Neural progenitor cell (in vitro differentiated cells): ENCODE measurements around the gene CDK5RAP2. TPM values are rescaled to one million over a fixed set of nuclear protein-coding genes. Genes with fewer than 3 reads are reported as not detected.

ENCODE experiments used
- DNase-seq: peaks from one replicate; pipeline ENCODE4 v3.0.0-alpha.2; 2016; ENCODE audit warnings: low spot score
- H2AFZ ChIP-seq: fragments of 200-600 bp; sonication (generic); replicated peaks from 2 replicates; pipeline ENCODE4 v1.6.1; 2016; ENCODE audit warnings: antibody characterized with exemption
- H3F3A ChIP-seq: fragments of 200-600 bp; sonication (generic); 2 replicates; pipeline ENCODE4 v1.6.1; 2016; ENCODE audit warnings: antibody characterized with exemption, low read depth
- H3K27ac ChIP-seq: fragments of 200-600 bp; sonication (generic); 2 replicates; pipeline ENCODE4 v1.5.1; 2016; ENCODE audit warnings: mild to moderate bottlenecking
- H3K27me3 ChIP-seq: fragments of 200-600 bp; sonication (generic); 2 replicates; pipeline ENCODE4 v1.6.1; 2016; ENCODE audit warnings: mild to moderate bottlenecking, moderate library complexity
- H3K36me3 ChIP-seq: fragments of 200-600 bp; sonication (generic); 2 replicates; pipeline ENCODE4 v1.5.1; 2016
- H3K4me1 ChIP-seq: fragments of 200-600 bp; sonication (generic); 2 replicates; pipeline ENCODE4 v1.6.1; 2016; ENCODE audit warnings: mixed run types
- H3K4me2 ChIP-seq: fragments of 200-600 bp; sonication (generic); 2 replicates; pipeline ENCODE4 v1.6.1; 2016
- H3K4me3 ChIP-seq: fragments of 200-600 bp; sonication (generic); 2 replicates; pipeline ENCODE4 v1.5.1; 2016
- H3K79me2 ChIP-seq: fragments of 200-600 bp; sonication (generic); 2 replicates; pipeline ENCODE4 v1.6.1; 2016; ENCODE audit warnings: low read depth
- H3K9ac ChIP-seq: fragments of 200-600 bp; sonication (generic); 2 replicates; pipeline ENCODE4 v1.6.1; 2016
- H3K9me3 ChIP-seq: fragments of 200-600 bp; sonication (generic); 2 replicates; pipeline ENCODE4 v1.5.1; 2016; ENCODE audit warnings: low read depth
- H4K20me1 ChIP-seq: fragments of 200-600 bp; sonication (generic); 2 replicates; pipeline ENCODE4 v1.6.1; 2016; ENCODE audit warnings: low read depth
- H3K27ac Mint-ChIP-seq: 3 replicates; pipeline ENCODE4 v1.8.0; 2021; ENCODE audit warnings: mixed read lengths
- H3K27me3 Mint-ChIP-seq: 2 replicates; pipeline ENCODE4 v1.8.0; 2022; ENCODE audit warnings: low read depth, mild to moderate bottlenecking, inconsistent platforms, moderate library complexity, mixed read lengths; ENCODE audit not compliant: insufficient read depth
- H3K36me3 Mint-ChIP-seq: 3 replicates; pipeline ENCODE4 v1.8.0; 2021; ENCODE audit warnings: mixed read lengths
- H3K4me1 Mint-ChIP-seq: 3 replicates; pipeline ENCODE4 v1.8.0; 2021; ENCODE audit warnings: mixed read lengths
- H3K4me3 Mint-ChIP-seq: 3 replicates; pipeline ENCODE4 v1.8.0; 2021; ENCODE audit warnings: mild to moderate bottlenecking, moderate library complexity, mixed read lengths
- H3K9me3 Mint-ChIP-seq: 3 replicates; pipeline ENCODE4 v1.8.0; 2020; ENCODE audit warnings: mixed read lengths
- CTCF ChIP-seq: fragments of 200-600 bp; sonication (generic); IDR thresholded peaks from 2 replicates; pipeline ENCODE4 v1.5.1; 2017; ENCODE audit warnings: antibody characterized with exemption, mild to moderate bottlenecking
- EZH2 ChIP-seq: fragments of 200-600 bp; sonication (generic); IDR thresholded peaks from 2 replicates; pipeline ENCODE4 v1.6.1; 2017; ENCODE audit warnings: antibody characterized with exemption, mild to moderate bottlenecking, moderate library complexity
- EZH2phosphoT487 ChIP-seq: fragments of 200-600 bp; sonication (generic); IDR thresholded peaks from 2 replicates; pipeline ENCODE4 v1.6.1; 2017; ENCODE audit warnings: antibody characterized with exemption
- total RNA-seq: library from RNA; depleted of rRNA; stranded (reverse); fragments of >200 nt; gene quantifications from 2 replicates; pipeline ENCODE4 v1.2.3, GENCODE V29; 2015; ENCODE audit warnings: low replicate concordance

Gene CDK5RAP2
- total RNA-seq, 1 donor from 2014 or later, result 62.5 TPM

DNA sequence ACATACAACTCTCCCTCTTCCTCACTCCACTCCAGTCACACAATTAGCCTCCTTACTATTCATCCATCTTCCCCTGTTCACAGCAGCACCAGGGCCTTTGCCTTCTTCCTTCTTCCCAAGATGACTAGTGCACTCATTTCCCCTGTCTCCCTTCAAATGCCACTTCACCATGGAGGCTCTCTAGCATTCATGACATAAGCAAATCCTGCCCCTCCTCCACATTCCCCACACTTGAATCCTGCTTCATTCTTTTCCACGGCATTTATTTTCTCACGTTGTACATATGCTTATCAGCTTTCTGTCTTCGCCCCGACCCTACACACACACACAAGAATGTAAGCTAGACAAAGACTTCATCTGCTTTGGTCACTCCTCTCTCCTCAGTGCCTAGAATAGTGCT lies 133.3 kb downstream of the CDK5RAP2 start:
- Histone ChIP-seq H3K9ac (no peak overlapping the region), H3K79me2 (no peaks in the 10 kb centered on the region), H3K27me3 (no peaks in the 10 kb centered on the region), H2AFZ (no peak overlapping the region), H3K4me1 (no peaks in the 10 kb centered on the region), H3K4me3 (no peak overlapping the region), H3F3A (no peaks in the 10 kb centered on the region), H4K20me1 (no peaks in the 10 kb centered on the region), H3K9me3 (no peaks in the 10 kb centered on the region), H3K36me3 (no peaks in the 10 kb centered on the region), H3K4me2 (no peak overlapping the region), H3K27ac (no peak overlapping the region)
- no peak for TF ChIP-seq CTCF
- H3K4me1 Mint-ChIP-seq, result no peaks in the 10 kb centered on the region
- H3K4me3 Mint-ChIP-seq, result no peak overlapping the region
- no peaks in the 10 kb centered on the region for H3K9me3 Mint-ChIP-seq
- peaks cover 3% of the 10 kb centered on the region for H3K27me3 Mint-ChIP-seq
- peaks cover 26% of the 10 kb centered on the region for H3K36me3 Mint-ChIP-seq
- no peak overlapping the region for H3K27ac Mint-ChIP-seq
- no peak for DNase-seq

GRCh38 chr9:120443976-120444375 lies 136.0 kb downstream of the CDK5RAP2 start:
- H4K20me1 ChIP-seq, result no peaks in the 10 kb centered on the region
- TF ChIP-seq CTCF (no peak), EZH2phosphoT487 (no peak), EZH2 (no peak)
- no peaks in the 10 kb centered on the region for H3K79me2 ChIP-seq
- H3K4me1 ChIP-seq, result no peaks in the 10 kb centered on the region
- H3K9me3 Mint-ChIP-seq, result no peaks in the 10 kb centered on the region
- no peak overlapping the region for H3K4me3 Mint-ChIP-seq
- no peaks in the 10 kb centered on the region for H3F3A ChIP-seq
- no peaks in the 10 kb centered on the region for H3K27me3 ChIP-seq
- peaks cover 3% of the 10 kb centered on the region for H3K27me3 Mint-ChIP-seq
- H3K9me3 ChIP-seq, result no peaks in the 10 kb centered on the region
- DNase-seq, result no peak
- no peak overlapping the region for H2AFZ ChIP-seq
- H3K4me2 ChIP-seq, result no peak overlapping the region
- peaks cover 35% of the 10 kb centered on the region for H3K36me3 Mint-ChIP-seq
- no peak overlapping the region for H3K27ac ChIP-seq
- no peaks in the 10 kb centered on the region for H3K4me1 Mint-ChIP-seq
- H3K36me3 ChIP-seq, result no peaks in the 10 kb centered on the region
- H3K27ac Mint-ChIP-seq, result no peak overlapping the region
- H3K9ac ChIP-seq, result no peak overlapping the region
- H3K4me3 ChIP-seq, result no peak overlapping the region

- H3K4me1 Mint-ChIP-seq, result no peaks in the 10 kb centered on the region
- H3K36me3 ChIP-seq, result no peaks in the 10 kb centered on the region
- H3K27me3 ChIP-seq, result no peaks in the 10 kb centered on the region
- peaks cover 37% of the 10 kb centered on the region for H3K36me3 Mint-ChIP-seq
- H3K9me3 Mint-ChIP-seq, result no peaks in the 10 kb centered on the region
- H3F3A ChIP-seq, result no peaks in the 10 kb centered on the region
- H3K4me3 Mint-ChIP-seq, result no peak overlapping the region
- H3K4me1 ChIP-seq, result no peaks in the 10 kb centered on the region
- no peak overlapping the region for H2AFZ ChIP-seq
- TF ChIP-seq EZH2, result no peak
- TF ChIP-seq EZH2phosphoT487, result no peak
- no peak for TF ChIP-seq CTCF
- H3K4me3 ChIP-seq, result no peak overlapping the region
- no peak overlapping the region for H3K27ac Mint-ChIP-seq
- H4K20me1 ChIP-seq, result no peaks in the 10 kb centered on the region
- H3K9me3 ChIP-seq, result no peaks in the 10 kb centered on the region
- H3K4me2 ChIP-seq, result no peak overlapping the region
- no peaks in the 10 kb centered on the region for H3K79me2 ChIP-seq
- H3K27me3 Mint-ChIP-seq, result peaks cover 3% of the 10 kb centered on the region
- H3K9ac ChIP-seq, result no peak overlapping the region
- H3K27ac ChIP-seq, result no peak overlapping the region
- no peak for DNase-seq
Observed at GRCh38 chr9:120443489-120443888, 136.5 kb downstream of the CDK5RAP2 start.
